Glutamatergic neuron (in vitro differentiated cells): ENCODE measurements around the gene BCL3. TPM values are rescaled to one million over a fixed set of nuclear protein-coding genes. Genes with fewer than 3 reads are reported as not detected.

Experiments used
- DNase-seq: peaks from one replicate; pipeline ENCODE4 v3.0.0; 2022
- H3K27ac Mint-ChIP-seq: one replicate; pipeline ENCODE4 v1.8.0; 2020; ENCODE audit warnings: mild to moderate bottlenecking, mixed read lengths, inconsistent platforms; ENCODE audit not compliant: unreplicated experiment
- H3K27me3 Mint-ChIP-seq: one replicate; pipeline ENCODE4 v1.8.0; 2020; ENCODE audit warnings: mild to moderate bottlenecking, moderate library complexity, mixed read lengths, inconsistent platforms; ENCODE audit not compliant: unreplicated experiment
- H3K36me3 Mint-ChIP-seq: one replicate; pipeline ENCODE4 v1.8.0; 2020; ENCODE audit warnings: mild to moderate bottlenecking, mixed read lengths, inconsistent platforms; ENCODE audit not compliant: unreplicated experiment
- H3K4me1 Mint-ChIP-seq: one replicate; pipeline ENCODE4 v1.8.0; 2020; ENCODE audit warnings: mild to moderate bottlenecking, low read depth, mixed read lengths, inconsistent platforms; ENCODE audit not compliant: unreplicated experiment
- H3K4me3 Mint-ChIP-seq: one replicate; pipeline ENCODE4 v1.8.0; 2020; ENCODE audit warnings: mild to moderate bottlenecking, mixed read lengths, inconsistent platforms; ENCODE audit not compliant: unreplicated experiment
- H3K9me3 Mint-ChIP-seq: one replicate; pipeline ENCODE4 v1.8.0; 2020; ENCODE audit warnings: mild to moderate bottlenecking, moderate library complexity, mixed read lengths, inconsistent platforms; ENCODE audit not compliant: unreplicated experiment
- CTCF ChIP-seq: fragments of 200-600 bp; sonication (generic); IDR thresholded peaks from one replicate; pipeline ENCODE4 v1.5.0; 2021; ENCODE audit not compliant: partially characterized antibody, unreplicated experiment
- total RNA-seq: library from RNA; stranded (reverse); fragmentation: NEBNext Ultra II Directional; extraction: Animal tissue kit (Norgen Biotek cat#: 25700); gene quantifications from one replicate; pipeline ENCODE4 v1.2.1, GENCODE V29; 2021; ENCODE audit not compliant: unreplicated experiment

Gene BCL3
- total RNA-seq, 1 donor from 2014 or later = 2.4 TPM

- no peak overlapping the region for H3K27ac Mint-ChIP-seq
These were observed 43.8 kb downstream of the BCL3 start for GRCh38 chr19:44792281-44792680.

DNA sequence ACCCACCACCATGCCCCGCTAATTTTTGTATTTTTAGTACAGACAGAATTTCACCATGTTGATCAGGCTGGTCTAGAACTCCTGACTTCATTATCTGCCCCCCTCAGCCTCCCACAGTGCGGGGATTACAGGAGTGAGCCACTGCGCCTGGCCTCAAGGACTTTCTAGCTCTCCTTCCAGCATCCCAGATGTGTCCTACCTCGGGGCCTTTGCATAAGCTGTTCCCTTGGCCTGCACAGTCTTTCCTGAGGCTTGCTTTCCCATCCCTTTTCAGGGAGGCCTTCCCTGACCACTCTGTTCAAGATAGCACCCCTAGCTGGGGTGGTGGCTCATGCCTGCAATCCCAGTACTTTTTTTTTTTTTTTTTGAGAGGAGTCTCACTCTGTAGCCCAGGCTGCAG, 46.1 kb downstream of the BCL3 start:
- Mint-ChIP-seq H3K27ac (no peak overlapping the region), H3K27me3 (peaks cover 7% of the 10 kb centered on the region), H3K4me1 (peaks cover 5% of the 10 kb centered on the region), H3K4me3 (no peak overlapping the region), H3K9me3 (peaks cover 4% of the 10 kb centered on the region), H3K36me3 (no peaks in the 10 kb centered on the region)
- no peak for TF ChIP-seq CTCF
- DNase-seq = no peak

More at GRCh38 chr19:44792281-44792680, 43.8 kb downstream of the BCL3 start:
- no peak for TF ChIP-seq CTCF
- no peak for DNase-seq
- no peak overlapping the region for H3K4me3 Mint-ChIP-seq
- H3K36me3 Mint-ChIP-seq = no peaks in the 10 kb centered on the region
- H3K27me3 Mint-ChIP-seq = peaks cover 3% of the 10 kb centered on the region
- peaks cover 4% of the 10 kb centered on the region for H3K9me3 Mint-ChIP-seq
- peaks cover 5% of the 10 kb centered on the region for H3K4me1 Mint-ChIP-seq

- Mint-ChIP-seq H3K9me3 (peaks cover 3% of the 10 kb centered on the region), H3K4me1 (peaks cover 5% of the 10 kb centered on the region), H3K27ac (no peak overlapping the region), H3K4me3 (no peak overlapping the region), H3K27me3 (peaks cover 7% of the 10 kb centered on the region), H3K36me3 (no peaks in the 10 kb centered on the region)
- no peak for TF ChIP-seq CTCF
- no peak for DNase-seq
These were observed 47.0 kb downstream of the BCL3 start for GRCh38 chr19:44795398-44795987.

DNA sequence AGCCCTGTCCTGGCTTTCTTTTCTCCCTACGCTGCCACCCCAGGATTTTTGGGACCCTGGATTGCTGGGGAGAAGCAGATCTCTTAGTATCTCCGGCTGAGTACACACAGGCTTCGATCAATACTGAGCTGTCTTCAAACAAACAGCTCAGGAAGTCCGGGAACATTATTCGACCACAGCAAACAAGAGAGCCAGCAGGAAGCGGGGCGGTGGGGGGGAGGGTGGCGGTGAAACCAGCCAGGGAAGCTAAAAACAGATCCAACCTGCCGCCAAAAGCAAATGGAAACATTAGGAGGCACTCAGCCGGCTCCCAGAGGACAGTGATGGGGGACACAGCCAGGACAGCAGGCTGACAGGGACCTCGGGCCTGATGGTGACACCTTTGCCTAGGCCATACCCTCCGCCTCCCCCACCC, 48.2 kb downstream of the BCL3 start:
- H3K36me3 Mint-ChIP-seq = no peaks in the 10 kb centered on the region
- H3K27me3 Mint-ChIP-seq = peaks cover 7% of the 10 kb centered on the region
- peak; percentile 52 for DNase-seq
- H3K9me3 Mint-ChIP-seq = peaks cover 3% of the 10 kb centered on the region
- no peak overlapping the region for H3K4me3 Mint-ChIP-seq
- peaks cover 5% of the 10 kb centered on the region for H3K4me1 Mint-ChIP-seq
- TF ChIP-seq CTCF = no peak
- H3K27ac Mint-ChIP-seq = peak overlapping the region; percentile 68

- H3K27me3 Mint-ChIP-seq = peaks cover 7% of the 10 kb centered on the region
- no peak overlapping the region for H3K4me3 Mint-ChIP-seq
- no peak for TF ChIP-seq CTCF
- peaks cover 3% of the 10 kb centered on the region for H3K9me3 Mint-ChIP-seq
- H3K4me1 Mint-ChIP-seq = peaks cover 5% of the 10 kb centered on the region
- H3K27ac Mint-ChIP-seq = no peak overlapping the region
- no peaks in the 10 kb centered on the region for H3K36me3 Mint-ChIP-seq
- DNase-seq = no peak
These were observed 51.3 kb downstream of the BCL3 start for GRCh38 chr19:44799627-44800346.
